ENCODE results near the gene SAPCD1.

Gene SAPCD1

GRCh38 chr6:31723245-31723979 lies 39.0 kb upstream of the SAPCD1 start, which contains the start of gene MPIG6B:
Gene MPIG6B, plus strand, starts transcription at chr6:31723373. Its CDS starts 11 bp downstream, at chr6:31723384.
- H3K9me3 ChIP-seq (ENCODE audit: control insufficient read depth, low read depth, low read length): no peaks in the 10 kb centered on the region
- H3K27me3 ChIP-seq (ENCODE audit: control insufficient read depth, insufficient read depth, low read length): no peaks in the 10 kb centered on the region
- no peak within 1 kb of the TSS for H3K4me3 ChIP-seq (ENCODE audit: low read length)
- no peak within 1 kb of the TSS for H3K9ac ChIP-seq (ENCODE audit: low read length)
- H3K27ac ChIP-seq (ENCODE audit: low read length): no peak within 1 kb of the TSS
- H3K4me1 ChIP-seq (ENCODE audit: control insufficient read depth, low read depth, low read length): peaks cover 6% of the 10 kb centered on the region
- peaks cover 18% of the 10 kb centered on the region for H3K36me3 ChIP-seq (ENCODE audit: control insufficient read depth, low read depth, low read length)

GRCh38 chr6:31723980-31724691 lies 38.3 kb upstream of the SAPCD1 start:
- no peaks in the 10 kb centered on the region for H3K27me3 ChIP-seq (ENCODE audit: control insufficient read depth, insufficient read depth, low read length)
- no peak overlapping the region for H3K9ac ChIP-seq (ENCODE audit: low read length)
- H3K36me3 ChIP-seq (ENCODE audit: control insufficient read depth, low read depth, low read length): peaks cover 18% of the 10 kb centered on the region
- H3K27ac ChIP-seq (ENCODE audit: low read length): no peak overlapping the region
- no peaks in the 10 kb centered on the region for H3K9me3 ChIP-seq (ENCODE audit: control insufficient read depth, low read depth, low read length)
- H3K4me1 ChIP-seq (ENCODE audit: control insufficient read depth, low read depth, low read length): no peaks in the 10 kb centered on the region
- no peak overlapping the region for H3K4me3 ChIP-seq (ENCODE audit: low read length)

- no peak overlapping the region for H3K9ac ChIP-seq (ENCODE audit: low read length)
- peaks cover 4% of the 10 kb centered on the region for H3K4me1 ChIP-seq (ENCODE audit: control insufficient read depth, low read depth, low read length)
- H3K4me3 ChIP-seq (ENCODE audit: low read length): no peak overlapping the region
- H3K36me3 ChIP-seq (ENCODE audit: control insufficient read depth, low read depth, low read length): peaks cover 18% of the 10 kb centered on the region
- no peaks in the 10 kb centered on the region for H3K9me3 ChIP-seq (ENCODE audit: control insufficient read depth, low read depth, low read length)
- H3K27ac ChIP-seq (ENCODE audit: low read length): no peak overlapping the region
- H3K27me3 ChIP-seq (ENCODE audit: control insufficient read depth, insufficient read depth, low read length): no peaks in the 10 kb centered on the region
These were observed 36.7 kb upstream of the SAPCD1 start for GRCh38 chr6:31725502-31726350.

GRCh38 chr6:31727034-31727716 lies 35.3 kb upstream of the SAPCD1 start:
- H3K9ac ChIP-seq (ENCODE audit: low read length): no peak overlapping the region
- H3K36me3 ChIP-seq (ENCODE audit: control insufficient read depth, low read depth, low read length): peaks cover 27% of the 10 kb centered on the region
- peaks cover 5% of the 10 kb centered on the region for H3K4me1 ChIP-seq (ENCODE audit: control insufficient read depth, low read depth, low read length)
- H3K27ac ChIP-seq (ENCODE audit: low read length): no peak overlapping the region
- no peaks in the 10 kb centered on the region for H3K27me3 ChIP-seq (ENCODE audit: control insufficient read depth, insufficient read depth, low read length)
- no peaks in the 10 kb centered on the region for H3K9me3 ChIP-seq (ENCODE audit: control insufficient read depth, low read depth, low read length)
- no peak overlapping the region for H3K4me3 ChIP-seq (ENCODE audit: low read length)

GRCh38 chr6:31727717-31728671 lies 34.5 kb upstream of the SAPCD1 start:
- Histone ChIP-seq H3K27ac (ENCODE audit: low read length) (no peak overlapping the region), H3K36me3 (ENCODE audit: control insufficient read depth, low read depth, low read length) (peaks cover 32% of the 10 kb centered on the region), H3K9me3 (ENCODE audit: control insufficient read depth, low read depth, low read length) (no peaks in the 10 kb centered on the region), H3K4me1 (ENCODE audit: control insufficient read depth, low read depth, low read length) (peaks cover 5% of the 10 kb centered on the region), H3K4me3 (ENCODE audit: low read length) (no peak overlapping the region), H3K9ac (ENCODE audit: low read length) (no peak overlapping the region), H3K27me3 (ENCODE audit: control insufficient read depth, insufficient read depth, low read length) (no peaks in the 10 kb centered on the region)

GRCh38 chr6:31728767-31729514 lies 33.5 kb upstream of the SAPCD1 start, which contains the start of gene DDAH2:
Gene DDAH2, minus strand, starts transcription at chr6:31729299. Its CDS starts 138 bp downstream, at chr6:31729161.
- Histone ChIP-seq H3K27ac (ENCODE audit: low read length) (no peak within 1 kb of the TSS), H3K9ac (ENCODE audit: low read length) (peak within 1 kb of the TSS; percentile 77), H3K4me1 (ENCODE audit: control insufficient read depth, low read depth, low read length) (peaks cover 6% of the 10 kb centered on the region), H3K9me3 (ENCODE audit: control insufficient read depth, low read depth, low read length) (no peaks in the 10 kb centered on the region), H3K27me3 (ENCODE audit: control insufficient read depth, insufficient read depth, low read length) (no peaks in the 10 kb centered on the region), H3K4me3 (ENCODE audit: low read length) (peak within 1 kb of the TSS; percentile 73), H3K36me3 (ENCODE audit: control insufficient read depth, low read depth, low read length) (peaks cover 41% of the 10 kb centered on the region)

GRCh38 chr6:31729515-31729978 lies 32.9 kb upstream of the SAPCD1 start:
- no peaks in the 10 kb centered on the region for H3K9me3 ChIP-seq (ENCODE audit: control insufficient read depth, low read depth, low read length)
- H3K9ac ChIP-seq (ENCODE audit: low read length): peak overlapping the region; percentile 77
- peak overlapping the region; percentile 73 for H3K4me3 ChIP-seq (ENCODE audit: low read length)
- H3K27ac ChIP-seq (ENCODE audit: low read length): no peak overlapping the region
- peaks cover 12% of the 10 kb centered on the region for H3K4me1 ChIP-seq (ENCODE audit: control insufficient read depth, low read depth, low read length)
- no peaks in the 10 kb centered on the region for H3K27me3 ChIP-seq (ENCODE audit: control insufficient read depth, insufficient read depth, low read length)
- H3K36me3 ChIP-seq (ENCODE audit: control insufficient read depth, low read depth, low read length): peaks cover 43% of the 10 kb centered on the region

GRCh38 chr6:31729979-31730630 lies 32.4 kb upstream of the SAPCD1 start:
- H3K36me3 ChIP-seq (ENCODE audit: control insufficient read depth, low read depth, low read length): peaks cover 43% of the 10 kb centered on the region
- peaks cover 12% of the 10 kb centered on the region for H3K4me1 ChIP-seq (ENCODE audit: control insufficient read depth, low read depth, low read length)
- peak overlapping the region; percentile 77 for H3K9ac ChIP-seq (ENCODE audit: low read length)

GRCh38 chr6:31730631-31731086 lies 31.8 kb upstream of the SAPCD1 start:
- Histone ChIP-seq H3K4me1 (ENCODE audit: control insufficient read depth, low read depth, low read length) (peaks cover 12% of the 10 kb centered on the region), H3K36me3 (ENCODE audit: control insufficient read depth, low read depth, low read length) (peaks cover 43% of the 10 kb centered on the region), H3K9me3 (ENCODE audit: control insufficient read depth, low read depth, low read length) (no peaks in the 10 kb centered on the region), H3K27me3 (ENCODE audit: control insufficient read depth, insufficient read depth, low read length) (no peaks in the 10 kb centered on the region), H3K4me3 (ENCODE audit: low read length) (peak overlapping the region; percentile 73), H3K27ac (ENCODE audit: low read length) (no peak overlapping the region), H3K9ac (ENCODE audit: low read length) (no peak overlapping the region)

More at GRCh38 chr6:31729979-31730630, 32.4 kb upstream of the SAPCD1 start:
- peak overlapping the region; percentile 73 for H3K4me3 ChIP-seq (ENCODE audit: low read length)
- no peaks in the 10 kb centered on the region for H3K27me3 ChIP-seq (ENCODE audit: control insufficient read depth, insufficient read depth, low read length)
- no peaks in the 10 kb centered on the region for H3K9me3 ChIP-seq (ENCODE audit: control insufficient read depth, low read depth, low read length)
- no peak overlapping the region for H3K27ac ChIP-seq (ENCODE audit: low read length)

All from iPS-18a (cell line).